ENCODE measurements around the gene CBX8. TPM values are rescaled to one million over a fixed set of nuclear protein-coding genes. Genes with fewer than 3 reads are reported as not detected.
A peak's percentile ranks its signal among the peaks of the same experiment; 100 is the strongest.

Gene CBX8
- total RNA-seq, 1 donor from 2014 or later: 16.0 TPM

DNA sequence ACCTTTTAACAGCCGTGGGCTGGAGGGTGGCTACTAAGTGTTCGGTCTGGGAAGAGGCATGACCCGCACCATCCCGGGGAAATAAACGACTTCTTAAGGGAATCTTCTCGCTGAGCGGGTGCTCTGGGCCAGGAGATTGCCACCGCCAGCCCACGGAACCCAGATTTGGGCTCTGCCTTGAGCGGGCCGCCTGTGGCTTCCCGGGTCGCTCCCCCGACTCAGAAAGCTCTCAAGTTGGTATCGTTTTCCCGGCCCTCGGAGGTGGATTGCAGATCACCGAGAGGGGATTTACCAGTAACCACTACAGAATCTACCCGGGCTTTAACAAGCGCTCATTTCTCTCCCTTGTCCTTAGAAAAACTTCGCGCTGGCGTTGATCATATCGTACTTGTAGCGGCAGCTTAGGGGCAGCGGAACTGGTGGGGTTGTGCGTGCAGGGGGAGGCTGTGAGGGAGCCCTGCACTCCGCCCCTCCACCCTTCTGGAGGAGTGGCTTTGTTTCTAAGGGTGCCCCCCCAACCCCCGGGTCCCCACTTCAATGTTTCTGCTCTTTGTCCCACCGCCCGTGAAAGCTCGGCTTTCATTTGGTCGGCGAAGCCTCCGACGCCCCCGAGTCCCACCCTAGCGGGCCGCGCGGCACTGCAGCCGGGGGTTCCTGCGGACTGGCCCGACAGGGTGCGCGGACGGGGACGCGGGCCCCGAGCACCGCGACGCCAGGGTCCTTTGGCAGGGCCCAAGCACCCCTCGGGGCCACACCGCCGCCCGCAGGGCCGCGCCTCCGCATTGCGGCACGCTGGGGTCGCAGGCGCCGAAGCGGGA, 46.0 kb upstream of the CBX8 start:
- H3K27ac Mint-ChIP-seq: peak overlapping the region; percentile 66
- TF ChIP-seq, protein P1, sequence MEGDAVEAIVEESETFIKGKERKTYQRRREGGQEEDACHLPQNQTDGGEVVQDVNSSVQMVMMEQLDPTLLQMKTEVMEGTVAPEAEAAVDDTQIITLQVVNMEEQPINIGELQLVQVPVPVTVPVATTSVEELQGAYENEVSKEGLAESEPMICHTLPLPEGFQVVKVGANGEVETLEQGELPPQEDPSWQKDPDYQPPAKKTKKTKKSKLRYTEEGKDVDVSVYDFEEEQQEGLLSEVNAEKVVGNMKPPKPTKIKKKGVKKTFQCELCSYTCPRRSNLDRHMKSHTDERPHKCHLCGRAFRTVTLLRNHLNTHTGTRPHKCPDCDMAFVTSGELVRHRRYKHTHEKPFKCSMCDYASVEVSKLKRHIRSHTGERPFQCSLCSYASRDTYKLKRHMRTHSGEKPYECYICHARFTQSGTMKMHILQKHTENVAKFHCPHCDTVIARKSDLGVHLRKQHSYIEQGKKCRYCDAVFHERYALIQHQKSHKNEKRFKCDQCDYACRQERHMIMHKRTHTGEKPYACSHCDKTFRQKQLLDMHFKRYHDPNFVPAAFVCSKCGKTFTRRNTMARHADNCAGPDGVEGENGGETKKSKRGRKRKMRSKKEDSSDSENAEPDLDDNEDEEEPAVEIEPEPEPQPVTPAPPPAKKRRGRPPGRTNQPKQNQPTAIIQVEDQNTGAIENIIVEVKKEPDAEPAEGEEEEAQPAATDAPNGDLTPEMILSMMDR (conservative IDR thresholded peaks at IDR 0.05): peak; percentile 66
- no peaks in the 10 kb centered on the region for H3K36me3 Mint-ChIP-seq
- no peaks in the 10 kb centered on the region for H3K9me3 Mint-ChIP-seq
- no peak for DNase-seq (ENCODE audit: extremely low spot score, unreplicated experiment)
- H3K4me3 Mint-ChIP-seq: peak overlapping the region; percentile 80
- peaks cover 42% of the 10 kb centered on the region for H3K27me3 Mint-ChIP-seq
- peaks cover 23% of the 10 kb centered on the region for H3K4me1 Mint-ChIP-seq (ENCODE audit: unreplicated experiment)

DNA sequence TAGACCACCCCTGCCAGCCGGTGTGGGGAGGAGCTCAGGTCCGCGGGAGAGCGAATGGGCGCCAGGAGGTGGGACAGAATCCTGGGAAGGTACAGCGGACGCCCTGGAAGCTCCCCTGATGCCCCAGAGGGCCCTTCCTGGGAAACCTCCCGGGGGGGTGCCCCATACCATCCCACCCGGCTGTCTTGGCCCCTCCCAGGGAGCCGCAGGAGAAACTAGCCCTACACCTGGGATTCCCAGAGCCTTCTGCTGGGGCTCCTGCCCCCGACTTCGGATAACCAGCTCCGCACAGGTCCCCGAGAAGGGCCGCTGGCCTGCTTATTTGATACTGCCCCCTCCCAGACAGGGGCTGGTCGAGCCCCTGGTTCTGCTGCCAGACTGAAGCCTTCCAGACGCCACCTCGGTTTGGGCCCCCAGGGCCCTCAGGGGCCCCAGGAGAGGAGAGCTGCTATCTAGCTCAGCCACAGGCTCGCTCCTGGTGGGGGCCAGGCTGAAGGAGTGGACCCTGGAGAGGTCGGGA, 45.3 kb upstream of the CBX8 start:
- TF ChIP-seq, protein P1 (conservative IDR thresholded peaks at IDR 0.05): no peak
- H3K36me3 Mint-ChIP-seq: no peaks in the 10 kb centered on the region
- H3K27ac Mint-ChIP-seq: peak overlapping the region; percentile 66
- DNase-seq (ENCODE audit: extremely low spot score, unreplicated experiment): no peak
- no peaks in the 10 kb centered on the region for H3K9me3 Mint-ChIP-seq
- H3K4me1 Mint-ChIP-seq (ENCODE audit: unreplicated experiment): peaks cover 28% of the 10 kb centered on the region
- peaks cover 42% of the 10 kb centered on the region for H3K27me3 Mint-ChIP-seq
- H3K4me3 Mint-ChIP-seq: peak overlapping the region; percentile 81

DNA sequence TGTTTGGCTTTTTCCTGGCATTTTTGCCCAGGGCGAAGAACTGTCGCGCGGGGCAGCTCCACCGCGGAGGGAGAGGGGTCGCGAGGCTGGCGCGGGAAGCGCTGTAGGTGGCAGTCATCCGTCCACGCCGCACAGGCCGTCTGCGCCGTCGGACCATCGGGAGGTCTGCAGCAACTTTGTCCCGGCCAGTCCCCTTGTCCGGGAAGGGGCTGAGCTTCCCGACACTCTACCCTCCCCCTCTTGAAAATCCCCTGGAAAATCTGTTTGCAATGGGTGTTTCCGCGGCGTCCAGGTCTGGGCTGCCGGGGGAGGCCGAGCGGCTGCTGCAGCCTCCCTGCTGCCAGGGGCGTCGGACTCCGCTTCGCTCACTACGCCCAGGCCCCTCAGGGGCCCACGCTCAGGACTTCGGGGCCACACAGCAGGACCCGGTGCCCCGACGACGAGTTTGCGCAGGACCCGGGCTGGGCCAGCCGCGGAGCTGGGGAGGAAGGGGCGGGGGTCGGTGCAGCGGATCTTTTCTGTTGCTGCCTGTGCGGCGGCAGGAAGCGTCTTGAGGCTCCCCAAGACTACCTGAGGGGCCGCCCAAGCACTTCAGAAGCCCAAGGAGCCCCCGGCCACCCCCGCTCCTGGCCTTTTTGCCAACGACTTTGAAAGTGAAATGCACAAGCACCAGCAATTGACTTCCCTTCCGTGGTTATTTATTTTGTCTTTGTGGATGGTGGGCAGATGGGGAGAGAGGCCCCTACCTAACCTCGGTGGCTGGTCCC, 44.7 kb upstream of the CBX8 start:
- no peak for DNase-seq (ENCODE audit: extremely low spot score, unreplicated experiment)
- Mint-ChIP-seq H3K9me3 (no peaks in the 10 kb centered on the region), H3K27me3 (peaks cover 45% of the 10 kb centered on the region), H3K4me1 (ENCODE audit: unreplicated experiment) (peaks cover 31% of the 10 kb centered on the region), H3K36me3 (no peaks in the 10 kb centered on the region), H3K4me3 (peak overlapping the region; percentile 81), H3K27ac (peak overlapping the region; percentile 53)
- TF ChIP-seq, protein P1 (conservative IDR thresholded peaks at IDR 0.05): no peak

DNA sequence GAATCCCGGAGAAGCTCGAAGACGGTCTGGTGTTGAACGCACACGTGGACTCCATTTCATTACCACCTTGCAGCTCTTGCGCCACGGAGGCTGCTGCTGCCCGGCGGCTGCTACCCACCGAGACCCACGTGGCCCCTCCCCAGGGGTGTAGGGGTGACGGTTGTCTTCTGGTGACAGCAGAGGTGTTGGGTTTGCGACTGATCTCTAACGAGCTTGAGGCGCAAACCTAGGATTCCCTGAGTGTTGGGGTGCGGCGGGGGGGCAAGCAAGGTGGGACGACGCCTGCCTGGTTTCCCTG, 44.1 kb upstream of the CBX8 start:
- Mint-ChIP-seq H3K9me3 (no peaks in the 10 kb centered on the region), H3K27me3 (peaks cover 45% of the 10 kb centered on the region), H3K4me1 (ENCODE audit: unreplicated experiment) (peaks cover 30% of the 10 kb centered on the region), H3K36me3 (no peaks in the 10 kb centered on the region), H3K27ac (peak overlapping the region; percentile 29), H3K4me3 (no peak overlapping the region)
- no peak for DNase-seq (ENCODE audit: extremely low spot score, unreplicated experiment)
- TF ChIP-seq, protein P1 (conservative IDR thresholded peaks at IDR 0.05): no peak

DNA sequence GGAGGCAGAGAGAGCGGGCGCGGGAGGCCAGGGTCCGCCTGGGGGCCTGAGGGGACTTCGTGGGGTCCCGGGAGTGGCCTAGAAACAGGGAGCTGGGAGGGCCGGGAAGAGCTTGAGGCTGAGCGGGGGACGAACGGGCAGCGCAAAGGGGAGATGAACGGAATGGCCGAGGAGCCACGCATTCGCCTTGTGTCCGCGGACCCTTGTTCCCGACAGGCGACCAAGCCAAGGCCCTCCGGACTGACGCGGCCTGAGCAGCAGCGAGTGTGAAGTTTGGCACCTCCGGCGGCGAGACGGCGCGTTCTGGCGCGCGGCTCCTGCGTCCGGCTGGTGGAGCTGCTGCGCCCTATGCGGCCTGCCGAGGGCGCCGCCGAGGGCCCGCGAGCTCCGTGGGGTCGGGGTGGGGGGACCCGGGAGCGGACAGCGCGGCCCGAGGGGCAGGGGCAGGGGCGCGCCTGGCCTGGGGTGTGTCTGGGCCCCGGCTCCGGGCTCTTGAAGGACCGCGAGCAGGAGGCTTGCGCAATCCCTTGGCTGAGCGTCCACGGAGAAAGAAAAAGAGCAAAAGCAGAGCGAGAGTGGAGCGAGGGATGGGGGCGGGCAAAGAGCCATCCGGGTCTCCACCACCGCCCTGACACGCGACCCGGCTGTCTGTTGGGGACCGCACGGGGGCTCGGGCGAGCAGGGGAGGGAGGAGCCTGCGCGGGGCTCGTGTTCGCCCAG, 43.6 kb upstream of the CBX8 start:
- Mint-ChIP-seq H3K27ac (peak overlapping the region; percentile 46), H3K36me3 (no peaks in the 10 kb centered on the region), H3K27me3 (peaks cover 45% of the 10 kb centered on the region), H3K9me3 (no peaks in the 10 kb centered on the region), H3K4me3 (peak overlapping the region; percentile 74), H3K4me1 (ENCODE audit: unreplicated experiment) (peaks cover 25% of the 10 kb centered on the region)
- DNase-seq (ENCODE audit: extremely low spot score, unreplicated experiment): no peak
- TF ChIP-seq, protein P1 (conservative IDR thresholded peaks at IDR 0.05): peak; percentile 48
